Prostate gland (tissue), 2 donors: ENCODE data around the gene ITPKB.

Source experiments
- CTCF ChIP-seq, 4 experiments: fragments of 200-600 bp in 2 of 4; fragments of 450-650 bp in 2 of 4; sonication (generic) in 2 of 4; IDR thresholded peaks; 1 replicate in 3 of 4; 2 replicates in 1 of 4; pipeline ENCODE4 v1.5.1; 2016 to 2019; ENCODE audit warnings: antibody characterized with exemption in 4 of 4, mild to moderate bottlenecking in 2 of 4, moderate library complexity in 2 of 4
- POLR2A ChIP-seq: fragments of 450-650 bp; IDR thresholded peaks from one replicate; pipeline ENCODE4 v1.6.1; 2016; ENCODE audit warnings: antibody characterized with exemption, mild to moderate bottlenecking
- POLR2AphosphoS5 ChIP-seq: sonication (generic); formaldehyde crosslinking; IDR thresholded peaks from one replicate; pipeline ENCODE4 v1.6.1; 2017; ENCODE audit warnings: antibody characterized with exemption

- TF ChIP-seq CTCF (IDR thresholded peaks at IDR 0.05) (no peak), POLR2A (no peak), POLR2AphosphoS5 (no peak)
These were observed 10.6 kb downstream of the ITPKB start for GRCh38 chr1:226728448-226728847.
